Vagina (tissue), 2 donors: ENCODE results near the gene GABRB2. TPM values are rescaled to one million over a fixed set of nuclear protein-coding genes. Genes with fewer than 3 reads are reported as not detected.

Experiments
- DNase-seq, 2 donors: peaks; one replicate each; pipeline ENCODE4 v3.0.0-alpha.2; 2017; ENCODE audit errors: extremely low spot score in 2 of 2
- H3K27ac ChIP-seq: fragments of 200-600 bp; sonication (generic); one replicate; pipeline ENCODE4 v1.5.1; 2019
- H3K27me3 ChIP-seq: fragments of 200-600 bp; sonication (generic); one replicate; pipeline ENCODE4 v1.5.1; 2019
- H3K36me3 ChIP-seq, 2 donors: fragments of 200-600 bp; sonication (generic); one replicate each; pipeline ENCODE4 v1.5.1; 2017 to 2019
- H3K4me1 ChIP-seq: fragments of 200-600 bp; sonication (generic); one replicate; pipeline ENCODE4 v1.5.1; 2019
- H3K4me3 ChIP-seq, 2 donors: fragments of 200-600 bp; sonication (generic); 1 replicate in 1 of 2; 2 replicates in 1 of 2; pipeline ENCODE4 v1.5.1; 2016 to 2019
- H3K9me3 ChIP-seq: fragments of 200-600 bp; sonication (generic); one replicate; pipeline ENCODE4 v1.5.1; 2019
- CTCF ChIP-seq, 3 experiments: fragments of 450-650 bp in 2 of 3; fragments of 200-600 bp in 1 of 3; sonication (generic) in 1 of 3; IDR thresholded peaks; one replicate each; pipeline ENCODE4 v1.5.1; 2017 to 2019; ENCODE audit warnings: antibody characterized with exemption in 3 of 3, mild to moderate bottlenecking in 2 of 3, moderate library complexity in 2 of 3
- POLR2A ChIP-seq, 2 donors: fragments of 450-650 bp; IDR thresholded peaks; one replicate each; pipeline ENCODE4 v1.6.1; 2017; ENCODE audit warnings: antibody characterized with exemption in 2 of 2, mild to moderate bottlenecking in 2 of 2, moderate library complexity in 2 of 2
- POLR2AphosphoS5 ChIP-seq, 2 donors: sonication (generic); formaldehyde crosslinking; IDR thresholded peaks; one replicate each; pipeline ENCODE4 v1.9.0; 2017; ENCODE audit warnings: antibody characterized with exemption in 2 of 2, mild to moderate bottlenecking in 2 of 2, low read depth in 1 of 2; ENCODE audit not compliant: insufficient read depth in 1 of 2
- intact Hi-C: fragments of 100-400 bp; cut with DNase I; formaldehyde crosslinking; loops from one replicate; pipeline ENCODE4 v1.15.1; 2023
- total RNA-seq: library from RNA; depleted of rRNA; stranded (reverse); fragments of >200 nt; gene quantifications from one replicate; pipeline ENCODE4 v1.2.3, GENCODE V29; 2016

The GABRB2 gene
- total RNA-seq, 1 donor from 2014 or later = under 0.01 TPM

GRCh38 chr5:161414896-161415295 is 131.6 kb downstream of the GABRB2 start:
- intact Hi-C loops = no loop called here
- Histone ChIP-seq H3K27me3 (no peaks in the 10 kb centered on the region), H3K36me3 (no peaks in the 10 kb centered on the region), H3K4me3 (no peak overlapping the region), H3K27ac (no peak overlapping the region), H3K9me3 (no peaks in the 10 kb centered on the region), H3K4me1 (no peaks in the 10 kb centered on the region)
- no peak for DNase-seq
- TF ChIP-seq CTCF (IDR thresholded peaks at IDR 0.05) (no peak), POLR2AphosphoS5 (IDR thresholded peaks at IDR 0.05; ENCODE audit: insufficient read depth in 1 of 2, low read depth in 1 of 2) (no peak), POLR2A (IDR thresholded peaks at IDR 0.05) (no peak)

- no peak overlapping the region for H3K27ac ChIP-seq
- intact Hi-C loops = no loop called here
- no peak for DNase-seq
- H3K27me3 ChIP-seq = no peaks in the 10 kb centered on the region
- no peak for TF ChIP-seq POLR2A (IDR thresholded peaks at IDR 0.05)
- no peak for TF ChIP-seq CTCF (IDR thresholded peaks at IDR 0.05)
- no peak for TF ChIP-seq POLR2AphosphoS5 (IDR thresholded peaks at IDR 0.05; ENCODE audit: insufficient read depth in 1 of 2, low read depth in 1 of 2)
- H3K4me1 ChIP-seq = no peaks in the 10 kb centered on the region
- no peaks in the 10 kb centered on the region for H3K9me3 ChIP-seq
- H3K36me3 ChIP-seq = no peaks in the 10 kb centered on the region
- H3K4me3 ChIP-seq = no peak overlapping the region
Observed at GRCh38 chr5:161414037-161414436, 132.5 kb downstream of the GABRB2 start.

GRCh38 chr5:161412792-161413191 is 133.7 kb downstream of the GABRB2 start:
- H3K27ac ChIP-seq = no peak overlapping the region
- H3K4me3 ChIP-seq = no peak overlapping the region
- TF ChIP-seq CTCF (IDR thresholded peaks at IDR 0.05) = no peak
- TF ChIP-seq POLR2A (IDR thresholded peaks at IDR 0.05) = no peak
- TF ChIP-seq POLR2AphosphoS5 (IDR thresholded peaks at IDR 0.05; ENCODE audit: insufficient read depth in 1 of 2, low read depth in 1 of 2) = no peak
- intact Hi-C loops = no loop called here
- H3K36me3 ChIP-seq = no peaks in the 10 kb centered on the region
- no peak for DNase-seq
- H3K9me3 ChIP-seq = no peaks in the 10 kb centered on the region
- no peaks in the 10 kb centered on the region for H3K4me1 ChIP-seq
- no peaks in the 10 kb centered on the region for H3K27me3 ChIP-seq

- Histone ChIP-seq H3K27me3 (no peaks in the 10 kb centered on the region), H3K9me3 (no peaks in the 10 kb centered on the region), H3K4me1 (no peaks in the 10 kb centered on the region), H3K27ac (no peak overlapping the region), H3K36me3 (no peaks in the 10 kb centered on the region), H3K4me3 (no peak overlapping the region)
- intact Hi-C loops = no loop called here
- no peak for TF ChIP-seq CTCF (IDR thresholded peaks at IDR 0.05)
- TF ChIP-seq POLR2A (IDR thresholded peaks at IDR 0.05) = no peak
- no peak for TF ChIP-seq POLR2AphosphoS5 (IDR thresholded peaks at IDR 0.05; ENCODE audit: insufficient read depth in 1 of 2, low read depth in 1 of 2)
- DNase-seq = no peak
Observed at GRCh38 chr5:161411156-161411555, 135.4 kb downstream of the GABRB2 start.

DNA sequence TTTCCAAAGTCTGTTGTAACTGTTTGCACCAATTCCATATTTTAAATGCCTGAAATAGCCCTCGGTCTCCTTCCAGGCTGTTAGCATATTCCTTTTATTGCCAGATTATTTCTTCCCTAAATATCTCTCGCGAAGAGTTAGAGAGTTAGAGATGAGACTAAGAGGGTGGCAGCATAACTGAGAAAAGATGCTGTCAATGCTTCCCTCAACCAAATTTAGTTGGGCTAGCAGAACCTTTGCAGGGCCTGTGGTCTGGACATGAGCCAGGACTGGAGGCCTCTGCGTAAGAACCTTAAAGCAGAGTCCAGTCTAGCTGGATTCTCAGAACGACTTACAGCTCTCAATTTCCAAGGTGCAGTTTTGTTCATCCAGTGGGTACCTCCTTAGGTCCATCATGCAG is 135.9 kb downstream of the GABRB2 start:
- Histone ChIP-seq H3K4me1 (no peaks in the 10 kb centered on the region), H3K4me3 (no peak overlapping the region), H3K9me3 (no peaks in the 10 kb centered on the region), H3K27ac (no peak overlapping the region), H3K36me3 (no peaks in the 10 kb centered on the region), H3K27me3 (no peaks in the 10 kb centered on the region)
- intact Hi-C loops = no loop called here
- DNase-seq = no peak
- TF ChIP-seq POLR2A (IDR thresholded peaks at IDR 0.05) (no peak), CTCF (IDR thresholded peaks at IDR 0.05) (no peak), POLR2AphosphoS5 (IDR thresholded peaks at IDR 0.05; ENCODE audit: insufficient read depth in 1 of 2, low read depth in 1 of 2) (no peak)
